Measurements from ENCODE around the gene PXYLP1.

DNA sequence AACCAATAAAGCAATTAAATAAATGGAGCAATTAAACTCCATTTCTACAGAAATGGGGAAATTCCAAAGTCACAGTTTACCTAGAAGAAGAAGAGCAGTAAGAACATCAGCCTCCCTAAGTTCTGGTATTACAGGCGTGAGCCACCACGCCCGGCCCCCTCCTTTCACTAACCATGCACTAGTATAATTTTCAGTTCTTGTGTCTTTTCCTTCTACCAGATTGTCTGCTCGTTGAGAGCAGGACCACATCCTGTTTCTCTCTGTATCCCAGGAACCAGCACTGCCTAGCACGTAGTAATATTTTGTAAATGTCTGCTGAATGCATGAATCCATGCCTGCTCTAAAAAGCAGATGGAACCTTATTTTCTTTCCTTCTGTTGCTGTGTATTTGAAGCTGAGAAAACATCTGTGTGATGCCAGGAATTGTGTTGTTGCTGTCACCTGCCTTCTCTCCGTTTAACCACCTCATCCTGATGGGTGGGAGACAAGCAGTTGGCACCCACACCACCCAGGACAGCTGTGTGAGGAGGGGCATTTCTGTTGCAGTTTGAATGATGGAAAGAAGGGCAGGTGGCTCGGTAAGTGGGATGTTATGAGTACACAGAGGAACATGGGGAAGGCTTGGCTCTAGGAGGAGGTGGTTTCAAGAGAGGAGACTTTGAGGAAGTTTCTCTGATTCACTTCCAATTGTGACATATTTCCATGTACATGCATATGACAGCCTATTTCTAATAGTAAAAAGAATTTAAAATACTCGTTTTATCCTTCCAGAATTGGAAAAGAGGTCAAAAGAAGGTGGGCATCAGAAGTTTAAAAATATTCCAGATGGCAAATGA is 30.1 kb downstream of the PXYLP1 start:
- TF ChIP-seq CTCF (IDR thresholded peaks at IDR 0.05; ENCODE audit: borderline replicate concordance, extremely low read depth, low read length, poor library complexity, severe bottlenecking) = no peak
- no peak for TF ChIP-seq EZH2 (IDR thresholded peaks at IDR 0.05; ENCODE audit: borderline replicate concordance, low read depth, low read length, severe bottlenecking)

Data from DND-41 (cell line).